Breast epithelium (tissue), 3 donors: ENCODE results near the gene NSRP1.

Experiments
- CTCF ChIP-seq, 3 donors: fragments of 450-650 bp; IDR thresholded peaks; one replicate each; pipeline ENCODE4 v1.5.1; 2016 to 2017; ENCODE audit warnings: antibody characterized with exemption in 3 of 3, mild to moderate bottlenecking in 3 of 3, moderate library complexity in 3 of 3
- POLR2A ChIP-seq: fragments of 450-650 bp; IDR thresholded peaks from one replicate; pipeline ENCODE4 v1.6.1; 2016; ENCODE audit warnings: antibody characterized with exemption, mild to moderate bottlenecking, moderate library complexity

DNA sequence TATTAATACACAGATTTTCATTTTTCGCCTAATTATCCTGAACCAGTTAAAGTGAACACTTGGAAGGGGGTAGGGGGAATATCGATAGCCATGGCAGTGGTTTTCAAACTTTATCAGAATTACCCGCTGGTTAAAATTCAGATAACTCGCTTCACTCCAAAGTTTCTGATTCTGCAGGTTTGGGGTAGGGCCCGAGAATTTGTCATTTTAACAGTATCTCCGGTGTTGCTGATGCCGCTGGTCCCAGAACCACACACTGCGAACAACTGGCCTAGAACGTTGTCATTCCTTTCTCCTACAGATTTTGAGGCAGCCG is 313 bp upstream of the NSRP1 start:
- TF ChIP-seq CTCF (IDR thresholded peaks at IDR 0.05) (no peak), POLR2A (no peak)
